HepG2 (cell line): ENCODE measurements around the gene ALAS2. TPM values are rescaled to one million over a fixed set of nuclear protein-coding genes. Genes with fewer than 3 reads are reported as not detected.

Experiments used
- DMTF1 ChIP-seq: sonication (generic); formaldehyde crosslinking; IDR thresholded peaks from 2 replicates; pipeline ENCODE4 v1.4.0; 2020; ENCODE audit warnings: mild to moderate bottlenecking, missing genetic modification reagents
- GABPA ChIP-seq, 2 experiments: IDR thresholded peaks; 2 replicates each; pipeline ENCODE4 v1.6.1; 2011 to 2016; ENCODE audit warnings: low read depth in 2 of 2, low read length in 1 of 2, missing biosample characterization in 1 of 2, missing genetic modification characterization in 1 of 2
- GMEB1 ChIP-seq: sonication (generic); formaldehyde crosslinking; IDR thresholded peaks from 2 replicates; pipeline ENCODE4 v1.5.1; 2020; ENCODE audit warnings: missing genetic modification reagents, mild to moderate bottlenecking, borderline replicate concordance
- NFYB ChIP-seq: sonication (generic); formaldehyde crosslinking; IDR thresholded peaks from 2 replicates; pipeline ENCODE4 v1.4.0; 2020; ENCODE audit warnings: missing genetic modification reagents
- SRSF1 ChIP-seq: fragments of 200-400 bp; formaldehyde crosslinking; optimal IDR thresholded peaks from 2 replicates; pipeline ENCODE3; 2017; ENCODE audit warnings: mild to moderate bottlenecking, low read depth, low read length, moderate library complexity
- TEAD3 ChIP-seq: optimal IDR thresholded peaks from 2 replicates; pipeline ENCODE3; 2016; ENCODE audit warnings: borderline replicate concordance
- TFDP2 ChIP-seq: sonication (generic); formaldehyde crosslinking; IDR thresholded peaks from 2 replicates; pipeline ENCODE4 v1.4.0; 2020; ENCODE audit warnings: missing genetic modification reagents
- YY1 ChIP-seq: IDR thresholded peaks from 2 replicates; pipeline ENCODE4 v1.6.1; 2011; ENCODE audit warnings: low read length, low read depth, moderate library complexity, mild to moderate bottlenecking; ENCODE audit not compliant: insufficient read depth, insufficient replicate concordance
- ZFX ChIP-seq: sonication (generic); formaldehyde crosslinking; IDR thresholded peaks from 2 replicates; pipeline ENCODE4 v1.4.0; 2020; ENCODE audit warnings: mild to moderate bottlenecking, low read depth, missing genetic modification reagents, moderate library complexity
- ZNF207 ChIP-seq: fragments of 450-650 bp; IDR thresholded peaks from 2 replicates; pipeline ENCODE4 v1.6.1; 2016; ENCODE audit warnings: antibody characterized with exemption, borderline replicate concordance
- ZNF383 ChIP-seq: sonication (generic); formaldehyde crosslinking; IDR thresholded peaks from 2 replicates; pipeline ENCODE4 v1.4.0; 2020; ENCODE audit warnings: missing genetic modification reagents, mild to moderate bottlenecking, borderline replicate concordance
- ZNF720 ChIP-seq: sonication (generic); formaldehyde crosslinking; IDR thresholded peaks from 2 replicates; pipeline ENCODE4 v1.4.0; 2020; ENCODE audit warnings: missing genetic modification reagents
- polyA plus RNA-seq, 8 experiments: library from polyadenylated mRNA; depleted of rRNA in 3 of 8; stranded (reverse) in 7 of 8; unstranded in 1 of 8; fragments of >200 nt; fragmentation: Illumina TruSeq in 4 of 8; extraction: Trizol in 4 of 8; gene quantifications; 2 replicates each; pipeline versions ENCODE4 v1.2.1 to v1.2.3, GENCODE V29; 2011 to 2016; ENCODE audit warnings: low read depth in 4 of 8, missing spikeins in 1 of 8, mixed read lengths in 1 of 8; ENCODE audit not compliant: insufficient read depth in 1 of 8
- total RNA-seq, 5 experiments: library from RNA; depleted of rRNA; stranded (reverse); fragments of >200 nt; fragmentation: Illumina TruSeq; extraction: Trizol; gene quantifications; 2 replicates each; pipeline ENCODE4 v1.2.3, GENCODE V29; 2016; ENCODE audit warnings: low read depth in 1 of 5
- TF ChIP-seq, protein P1 (sequence below): IDR thresholded peaks from 2 replicates; pipeline ENCODE4 v1.6.1; 2016; ENCODE audit warnings: missing biosample characterization, missing genetic modification reagents, low read depth
- TF ChIP-seq, protein P2 (sequence below): sonication (generic); formaldehyde crosslinking; IDR thresholded peaks from 2 replicates; pipeline ENCODE4; 2020; ENCODE audit warnings: missing genetic modification reagents, mild to moderate bottlenecking, borderline replicate concordance

Gene ALAS2
- total and polyA plus RNA-seq, 2 of the 13 experiments (the other 11 are each of a cell fraction or from before 2014, with no cell fraction given) = not detected

DNA sequence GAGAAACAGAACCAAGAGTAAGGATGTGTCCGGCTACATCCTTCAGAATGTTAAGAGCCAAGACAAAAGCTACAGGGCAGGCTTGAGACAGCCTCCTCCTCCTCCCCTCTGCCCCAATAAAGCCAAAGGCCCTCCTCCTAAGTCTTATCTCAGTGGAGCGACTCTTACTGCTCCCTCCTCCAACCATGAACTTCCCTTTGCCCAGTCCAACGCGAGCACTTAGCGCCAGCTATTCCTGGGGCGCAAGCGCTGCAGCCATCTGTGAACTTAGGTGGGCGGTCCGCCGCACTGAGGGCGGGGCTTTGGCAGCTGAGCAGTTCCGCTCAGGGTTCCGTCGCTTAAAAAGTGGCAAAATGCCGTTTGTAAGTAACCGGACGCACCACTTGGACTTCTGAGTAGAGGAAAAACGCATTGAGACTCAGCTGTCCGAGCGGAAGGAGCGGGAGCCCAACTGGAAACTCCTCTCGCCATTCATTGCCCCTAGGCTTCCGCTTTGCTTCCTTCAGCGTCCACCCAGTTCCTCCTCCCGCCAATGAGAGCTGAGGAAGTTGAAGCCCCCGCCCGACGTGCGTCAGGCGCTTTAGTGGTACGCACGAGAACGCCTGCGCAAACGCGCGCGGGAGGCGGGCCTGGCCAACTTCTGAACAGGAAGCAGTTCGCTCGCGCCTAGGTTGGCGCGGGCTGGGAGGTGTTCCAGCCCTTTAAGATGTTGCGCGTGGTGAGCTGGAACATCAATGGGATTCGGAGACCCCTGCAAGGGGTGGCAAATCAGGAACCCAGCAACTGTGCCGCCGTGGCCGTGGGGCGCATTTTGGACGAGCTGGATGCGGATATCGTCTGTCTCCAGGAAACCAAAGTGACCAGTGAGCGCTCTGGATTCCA, 30.8 kb downstream of the ALAS2 start, which contains the start of gene APEX2 (continued):
- TF ChIP-seq GABPA (IDR thresholded peaks at IDR 0.05; ENCODE audit: low read depth, low read length) = peak; percentile 51
- peak; percentile 81 for TF ChIP-seq GABPA (CRISPR knock-in tag; IDR thresholded peaks at IDR 0.05; ENCODE audit: low read depth)
- TF ChIP-seq, protein P1, sequence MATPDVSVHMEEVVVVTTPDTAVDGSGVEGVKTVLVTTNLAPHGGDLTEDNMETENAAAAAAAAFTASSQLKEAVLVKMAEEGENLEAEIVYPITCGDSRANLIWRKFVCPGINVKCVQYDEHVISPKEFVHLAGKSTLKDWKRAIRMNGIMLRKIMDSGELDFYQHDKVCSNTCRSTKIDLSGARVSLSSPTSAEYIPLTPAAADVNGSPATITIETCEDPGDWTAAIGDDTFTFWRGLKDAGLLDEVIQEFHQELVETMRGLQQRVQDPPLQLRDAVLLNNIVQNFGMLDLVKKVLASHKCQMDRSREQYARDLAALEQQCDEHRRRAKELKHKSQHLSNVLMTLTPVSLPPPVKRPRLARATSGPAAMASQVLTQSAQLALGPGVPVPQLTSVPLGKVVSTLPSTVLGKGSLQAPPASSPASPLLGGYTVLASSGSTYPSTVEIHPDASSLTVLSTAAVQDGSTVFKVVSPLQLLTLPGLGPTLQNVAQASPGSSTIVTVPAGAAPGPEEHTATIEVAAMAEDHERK (CRISPR knock-in tag) = peak; percentile 80
- peak; percentile 21 for TF ChIP-seq TEAD3 (CRISPR knock-in tag)
- no peak for TF ChIP-seq SRSF1
- TF ChIP-seq ZFX (CRISPR knock-in tag) = peak; percentile 58
- TF ChIP-seq, protein P2, sequence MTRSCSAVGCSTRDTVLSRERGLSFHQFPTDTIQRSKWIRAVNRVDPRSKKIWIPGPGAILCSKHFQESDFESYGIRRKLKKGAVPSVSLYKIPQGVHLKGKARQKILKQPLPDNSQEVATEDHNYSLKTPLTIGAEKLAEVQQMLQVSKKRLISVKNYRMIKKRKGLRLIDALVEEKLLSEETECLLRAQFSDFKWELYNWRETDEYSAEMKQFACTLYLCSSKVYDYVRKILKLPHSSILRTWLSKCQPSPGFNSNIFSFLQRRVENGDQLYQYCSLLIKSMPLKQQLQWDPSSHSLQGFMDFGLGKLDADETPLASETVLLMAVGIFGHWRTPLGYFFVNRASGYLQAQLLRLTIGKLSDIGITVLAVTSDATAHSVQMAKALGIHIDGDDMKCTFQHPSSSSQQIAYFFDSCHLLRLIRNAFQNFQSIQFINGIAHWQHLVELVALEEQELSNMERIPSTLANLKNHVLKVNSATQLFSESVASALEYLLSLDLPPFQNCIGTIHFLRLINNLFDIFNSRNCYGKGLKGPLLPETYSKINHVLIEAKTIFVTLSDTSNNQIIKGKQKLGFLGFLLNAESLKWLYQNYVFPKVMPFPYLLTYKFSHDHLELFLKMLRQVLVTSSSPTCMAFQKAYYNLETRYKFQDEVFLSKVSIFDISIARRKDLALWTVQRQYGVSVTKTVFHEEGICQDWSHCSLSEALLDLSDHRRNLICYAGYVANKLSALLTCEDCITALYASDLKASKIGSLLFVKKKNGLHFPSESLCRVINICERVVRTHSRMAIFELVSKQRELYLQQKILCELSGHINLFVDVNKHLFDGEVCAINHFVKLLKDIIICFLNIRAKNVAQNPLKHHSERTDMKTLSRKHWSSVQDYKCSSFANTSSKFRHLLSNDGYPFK (CRISPR knock-in tag) = peak; percentile 17; the same call in 1 of the 2 replicates
- peak; percentile 61; the same call in 1 of the 2 replicates for TF ChIP-seq TFDP2 (CRISPR knock-in tag)
- TF ChIP-seq ZNF720 = no peak
- no peak for TF ChIP-seq DMTF1 (CRISPR knock-in tag)
- peak; percentile 95 for TF ChIP-seq GMEB1
- no peak for TF ChIP-seq ZNF383 (CRISPR knock-in tag)
- no peak for TF ChIP-seq ZNF207
- TF ChIP-seq NFYB = peak; percentile 69
- peak; percentile 22 for TF ChIP-seq YY1
